ENCODE results near the gene DUSP1. TPM values are rescaled to one million over a fixed set of nuclear protein-coding genes. Genes with fewer than 3 reads are reported as not detected.

Gene DUSP1
- total and polyA plus RNA-seq, 2 of the 13 experiments (the other 11 are each of a cell fraction or from before 2014, with no cell fraction given): 27.1 to 55.5 TPM

GRCh38 chr5:172772112-172772906 is 1.3 kb upstream of the DUSP1 start (continued):
- TF ChIP-seq ZBTB40 (IDR thresholded peaks at IDR 0.05) (no peak), ZBTB40 (CRISPR knock-in tag; IDR thresholded peaks at IDR 0.05) (peak; percentile 95), ZNF660 (CRISPR knock-in tag; IDR thresholded peaks at IDR 0.05; ENCODE audit: borderline replicate concordance, low read depth) (no peak), EP300 (IDR thresholded peaks at IDR 0.05; ENCODE audit: low read depth in 2 of 2, low read length in 2 of 2) (peak; percentile 89 to 96), EP300 (CRISPR knock-in tag; IDR thresholded peaks at IDR 0.05; ENCODE audit: borderline replicate concordance) (peak; percentile 95), ZNF326 (CRISPR knock-in tag; IDR thresholded peaks at IDR 0.05; ENCODE audit: borderline replicate concordance) (no peak), ARID2 (CRISPR knock-in tag; IDR thresholded peaks at IDR 0.05; ENCODE audit: borderline replicate concordance) (0 out of 2 replicates have a peak, but pooled peaks have one; percentile 36), KLF16 (CRISPR knock-in tag; IDR thresholded peaks at IDR 0.05) (peak in 1 of 2 experiments; percentile 97; a peak in 2 of 4 replicates), ZBTB7A (CRISPR knock-in tag; IDR thresholded peaks at IDR 0.05) (peak; percentile 96), ZNF281 (CRISPR knock-in tag; IDR thresholded peaks at IDR 0.05; ENCODE audit: borderline replicate concordance) (peak; percentile 99), SNAI1 (CRISPR knock-in tag; IDR thresholded peaks at IDR 0.05; ENCODE audit: borderline replicate concordance) (no peak), LRRFIP1 (CRISPR knock-in tag; conservative IDR thresholded peaks at IDR 0.05) (no peak), ZNF225 (CRISPR knock-in tag; IDR thresholded peaks at IDR 0.05) (peak; percentile 73; the same call in 1 of the 2 replicates), GTF3A (CRISPR knock-in tag; conservative IDR thresholded peaks at IDR 0.05) (no peak)
